Measurements from ENCODE around the gene SNX5.

Gene SNX5

GRCh38 chr20:17911927-17912326 lies 56.7 kb downstream of the SNX5 start:
- DNase-seq = no peak

DNA sequence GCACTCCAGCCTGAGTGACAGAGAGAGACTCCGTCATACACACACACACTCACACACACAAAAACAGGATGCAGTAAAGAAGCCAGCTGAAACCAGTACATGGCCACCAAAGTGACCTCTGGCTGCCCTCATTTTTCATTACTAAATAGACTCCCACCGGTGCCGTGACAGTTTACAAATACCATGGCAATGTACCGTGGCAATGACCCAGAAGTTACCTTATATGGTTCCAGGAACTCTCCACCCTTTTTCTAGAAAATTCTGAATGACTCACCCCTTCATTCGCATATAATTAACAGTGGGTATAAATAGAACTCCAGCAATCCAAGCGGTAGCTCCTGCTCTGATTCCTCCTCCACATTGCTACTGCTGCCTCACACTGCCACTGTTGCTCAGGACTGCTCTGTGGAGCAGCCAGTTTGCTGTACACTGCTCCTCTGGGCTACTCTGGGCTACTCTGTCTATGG lies 57.7 kb downstream of the SNX5 start:
- no peak for DNase-seq

DNA sequence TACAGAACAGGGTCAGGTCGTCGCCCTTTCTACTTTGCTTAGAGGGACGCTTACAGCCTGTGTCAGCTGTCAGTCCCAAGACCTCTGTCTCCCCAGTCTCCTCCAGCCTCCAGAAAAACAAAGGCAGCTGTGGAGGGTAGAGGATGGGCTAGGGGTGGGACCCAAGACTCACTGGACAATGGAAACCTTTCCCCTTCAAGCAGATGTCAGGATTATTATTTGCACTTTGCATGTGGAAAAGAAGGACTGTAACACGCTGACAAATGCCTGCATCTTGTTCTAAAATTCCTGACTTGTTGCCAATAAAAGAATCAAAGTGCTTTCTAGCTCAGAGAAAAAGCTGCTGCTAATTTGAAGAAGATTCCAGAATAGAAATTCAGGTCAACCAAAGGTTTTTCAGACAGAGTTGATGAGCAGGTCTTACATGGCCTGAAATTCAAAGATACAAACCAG lies 58.7 kb downstream of the SNX5 start:
- no peak for DNase-seq

- DNase-seq = no peak
These were observed 63.0 kb downstream of the SNX5 start for GRCh38 chr20:17905544-17905943.

DNA sequence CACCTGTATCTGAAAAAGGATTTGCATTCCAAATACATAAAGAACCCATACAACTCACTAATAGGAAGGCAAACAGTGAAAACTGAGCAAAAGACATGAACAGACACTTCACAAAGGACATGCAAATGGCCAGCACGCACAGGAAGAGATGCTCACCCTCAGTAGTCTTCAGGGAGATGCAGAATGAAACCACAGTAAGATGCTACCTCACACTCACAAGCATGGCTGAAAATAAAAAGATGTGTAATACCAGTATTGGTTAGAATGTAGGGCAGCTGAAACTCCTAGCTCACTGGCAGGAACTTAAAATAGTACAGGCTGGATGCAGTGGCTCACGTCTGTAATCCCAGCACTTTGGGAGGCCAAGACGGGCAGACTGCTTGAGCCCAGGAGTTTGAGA lies 64.6 kb downstream of the SNX5 start:
- no peak for DNase-seq

DNA sequence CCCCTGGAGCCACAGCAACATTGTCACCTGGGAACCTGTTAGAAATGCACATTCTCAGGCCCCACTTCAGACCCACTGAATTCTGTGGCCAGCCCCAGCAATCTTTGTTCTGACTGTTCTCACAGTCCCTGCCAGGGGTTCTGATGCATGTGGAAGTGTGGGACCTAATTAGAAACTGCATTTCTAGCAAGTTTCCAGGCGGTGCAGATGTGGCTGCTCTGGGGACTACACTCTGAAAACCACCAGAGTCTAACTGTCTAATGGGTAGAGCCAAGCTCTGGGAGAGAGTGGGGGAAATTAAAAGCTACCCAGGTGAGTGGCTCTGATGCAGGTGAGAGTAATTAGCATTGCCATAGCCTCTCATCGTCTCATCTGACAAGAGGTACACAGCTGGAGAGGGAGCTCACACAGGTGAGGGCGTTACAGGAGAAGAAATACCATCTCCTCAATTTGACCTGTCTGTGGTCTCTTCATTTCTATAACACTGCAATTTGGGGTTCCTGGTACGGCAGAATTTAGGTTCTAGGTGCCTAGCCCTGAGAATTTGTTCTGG lies 66.0 kb downstream of the SNX5 start:
- no peak for DNase-seq

DNA sequence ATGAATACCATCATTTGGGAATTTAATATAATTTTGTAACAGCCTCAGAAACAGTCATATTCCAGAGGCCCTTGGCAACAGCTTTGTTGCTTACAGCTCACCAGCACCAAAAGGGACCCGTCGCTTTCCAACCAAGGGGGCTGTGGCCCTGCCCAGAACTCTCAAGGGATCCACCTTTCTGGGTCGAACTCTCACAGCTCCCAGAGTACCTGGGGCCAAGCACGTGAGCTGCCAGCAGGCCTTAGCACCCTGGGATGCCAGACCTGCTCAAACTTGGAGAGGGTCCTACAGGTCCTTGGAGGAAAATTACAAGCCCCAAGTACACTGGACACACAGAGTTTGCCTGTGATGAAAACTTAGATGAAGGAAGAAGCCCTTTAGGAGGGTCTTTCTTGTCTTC lies 66.6 kb downstream of the SNX5 start:
- DNase-seq = no peak

DNA sequence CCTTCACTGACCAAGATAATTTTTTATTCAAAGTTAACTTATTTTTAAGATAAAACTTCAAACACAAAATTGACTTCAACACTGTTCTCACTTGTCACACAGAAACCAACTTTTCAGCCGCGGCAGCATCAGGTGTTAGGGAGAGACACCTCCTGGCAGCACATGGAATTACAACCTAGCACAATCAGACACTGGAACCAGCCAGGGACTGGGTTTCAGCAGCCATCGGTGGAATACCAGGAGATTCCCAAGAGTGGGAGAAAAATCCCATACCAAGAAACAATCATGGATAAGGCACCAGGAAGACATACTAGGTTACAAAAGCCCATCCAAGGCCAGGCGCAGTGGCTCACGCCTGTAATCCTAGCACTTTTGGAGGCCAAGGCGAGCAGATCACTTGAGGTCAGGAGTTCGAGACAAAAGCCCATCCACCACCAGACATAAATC lies 70.0 kb downstream of the SNX5 start:
- DNase-seq = peak; percentile 73

- no peak for DNase-seq
These were observed 70.9 kb downstream of the SNX5 start for GRCh38 chr20:17897566-17898307.

- no peak for DNase-seq
These were observed 71.7 kb downstream of the SNX5 start for GRCh38 chr20:17896771-17897369.

DNA sequence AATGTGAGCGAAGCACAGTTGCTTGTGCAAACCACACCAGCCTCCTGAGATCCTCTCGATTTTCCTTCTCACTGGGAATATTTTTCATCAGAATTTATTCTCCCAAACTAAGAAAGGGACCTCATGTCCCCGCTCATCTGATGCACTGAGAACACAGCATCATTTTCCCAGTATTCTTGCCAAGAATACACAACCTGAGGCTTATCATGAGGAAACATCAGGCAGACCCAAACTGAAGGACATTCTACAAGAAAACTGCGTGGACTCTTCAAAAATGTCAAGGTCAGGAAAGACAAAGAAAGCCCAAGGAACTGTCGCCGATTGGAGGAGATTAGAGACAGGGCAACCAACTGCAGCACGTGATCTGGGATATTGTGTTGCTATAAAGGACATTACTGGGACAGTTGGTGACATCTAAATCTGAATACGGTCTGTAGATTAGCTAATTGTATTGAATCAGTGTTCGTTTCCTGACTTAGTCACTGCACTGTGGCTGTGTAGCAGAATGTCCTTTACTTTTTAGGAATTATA lies 72.3 kb downstream of the SNX5 start:
- no peak for DNase-seq

DNA sequence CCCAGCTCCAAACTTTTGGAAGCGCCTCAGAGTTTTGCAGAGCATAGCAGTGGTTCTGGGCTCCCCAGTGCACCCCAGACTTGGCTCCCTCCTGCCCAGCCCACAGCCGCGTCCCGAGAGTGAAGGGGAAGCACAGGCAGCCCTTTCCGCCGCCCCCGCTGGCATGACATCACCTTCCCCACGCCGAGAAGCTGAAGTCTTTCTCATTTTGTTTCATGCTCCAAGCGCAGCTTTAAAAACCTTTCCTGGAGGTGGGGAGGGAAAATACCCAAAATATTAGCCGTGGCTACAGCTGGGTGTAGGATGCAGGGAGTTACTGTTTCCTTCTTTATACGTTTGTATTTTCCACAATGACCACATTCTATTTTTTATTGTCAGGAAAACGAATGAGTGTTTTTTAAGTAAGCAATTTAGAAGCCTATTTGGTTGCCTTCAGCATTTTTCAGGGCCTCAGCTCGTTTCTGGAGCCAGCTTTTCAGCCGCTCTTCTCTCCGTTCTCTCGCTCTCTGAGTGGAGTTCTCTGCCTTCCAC lies 72.9 kb downstream of the SNX5 start:
- no peak for DNase-seq

- no peak for DNase-seq
These were observed 75.1 kb downstream of the SNX5 start for GRCh38 chr20:17893445-17893844.

DNA sequence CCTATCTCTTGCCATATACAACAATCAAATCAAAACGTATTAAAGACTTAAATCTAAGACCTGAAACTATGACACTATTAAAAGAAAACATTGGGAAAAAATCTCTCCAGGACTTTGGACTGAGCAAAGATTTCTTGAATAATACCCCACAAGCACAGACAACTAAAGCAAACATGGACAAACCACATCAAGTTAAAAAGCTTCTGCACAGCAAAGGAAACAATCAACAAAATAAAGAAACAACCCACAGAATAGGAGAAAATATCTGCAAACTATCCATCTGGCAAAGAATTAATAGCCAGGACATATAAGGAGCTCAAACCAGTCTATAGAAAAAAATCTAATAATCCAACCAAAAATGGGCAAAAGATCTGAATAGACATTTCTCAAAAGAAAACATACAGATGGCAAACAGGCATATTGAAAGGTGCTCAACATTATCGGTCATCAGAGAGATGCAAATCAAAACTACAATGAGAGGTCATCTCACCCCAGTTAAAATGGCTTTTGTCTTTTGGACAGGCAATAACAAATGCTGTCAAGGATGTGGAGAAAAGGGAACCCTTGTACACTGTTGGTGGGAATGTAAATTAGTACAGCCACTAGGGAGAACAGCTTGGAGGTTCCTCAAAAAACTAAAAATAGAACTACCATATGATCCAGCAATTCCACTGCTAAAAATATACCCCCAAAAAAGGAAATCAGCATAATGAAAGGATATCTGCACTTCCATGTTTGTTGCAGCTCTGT lies 76.2 kb downstream of the SNX5 start:
- DNase-seq = no peak
